WTC11 (cell line): ENCODE measurements around the gene LPGAT1. TPM values are rescaled to one million over a fixed set of nuclear protein-coding genes. Genes with fewer than 3 reads are reported as not detected.

Experiments
- ATAC-seq: fragments of 200-7000 bp; cut with Tn5 transposase; 2 replicates; pipeline ENCODE4 v1.10.0; 2021; ENCODE audit warnings: mild to moderate bottlenecking, moderate library complexity
- CTCF ChIA-PET: fragments of 300-600 bp; sonication (Branson Sonifier 250); formaldehyde crosslinking; loops from one replicate; lab custom pipeline; 2021; ENCODE audit warnings: antibody characterized with exemption; lab: Charles Lee
- POLR2A ChIA-PET: fragments of 350-600 bp; sonication (Branson Sonifier 250); formaldehyde crosslinking; loops from one replicate; lab custom pipeline; 2021; ENCODE audit warnings: antibody characterized with exemption; lab: Charles Lee
- DNase-seq: peaks from one replicate; pipeline ENCODE4 v3.0.0; 2021; ENCODE audit warnings: low spot score
- H3K27ac Mint-ChIP-seq: 2 replicates; pipeline ENCODE4 v1.8.0; 2021; ENCODE audit warnings: mixed read lengths
- H3K27me3 Mint-ChIP-seq: 2 replicates; pipeline ENCODE4 v1.8.0; 2021; ENCODE audit warnings: low read depth, mild to moderate bottlenecking, moderate library complexity, mixed read lengths
- H3K36me3 Mint-ChIP-seq: 2 replicates; pipeline ENCODE4 v1.8.0; 2021; ENCODE audit warnings: mixed read lengths
- H3K4me1 Mint-ChIP-seq: 2 replicates; pipeline ENCODE4 v1.8.0; 2022; ENCODE audit warnings: mixed read lengths
- H3K4me3 Mint-ChIP-seq: 2 replicates; pipeline ENCODE4 v1.8.0; 2021; ENCODE audit warnings: mild to moderate bottlenecking, moderate library complexity, mixed read lengths
- H3K9me3 Mint-ChIP-seq: 2 replicates; pipeline ENCODE4 v1.8.0; 2021; ENCODE audit warnings: mixed read lengths
- AFF4 ChIP-seq: sonication (generic); formaldehyde crosslinking; IDR thresholded peaks from 2 replicates; pipeline ENCODE4 v1.8.1; 2023; ENCODE audit warnings: mild to moderate bottlenecking, missing genetic modification reagents, borderline replicate concordance
- ATF3 ChIP-seq: sonication (generic); formaldehyde crosslinking; conservative IDR thresholded peaks from 2 replicates; pipeline ENCODE4 v1.8.1; 2022; ENCODE audit warnings: mild to moderate bottlenecking, missing genetic modification reagents
- CDX4 ChIP-seq: fragments of 250-450 bp; sonication (Bioruptor Pico); IDR thresholded peaks from 2 replicates; pipeline ENCODE4 v1.9.0; 2021; ENCODE audit warnings: moderate library complexity, mild to moderate bottlenecking, inconsistent platforms, borderline replicate concordance
- ELF4 ChIP-seq: sonication (generic); formaldehyde crosslinking; IDR thresholded peaks from 2 replicates; pipeline ENCODE4 v1.8.1; 2022; ENCODE audit warnings: low read depth, mild to moderate bottlenecking, moderate library complexity, missing genetic modification reagents
- FOXJ3 ChIP-seq: sonication (generic); formaldehyde crosslinking; IDR thresholded peaks from 2 replicates; pipeline ENCODE4 v1.9.0; 2021; ENCODE audit warnings: missing genetic modification reagents, mild to moderate bottlenecking, borderline replicate concordance
- FOXP1 ChIP-seq: sonication (generic); formaldehyde crosslinking; IDR thresholded peaks from 2 replicates; pipeline ENCODE4 v1.8.0; 2022; ENCODE audit warnings: missing genetic modification reagents, mild to moderate bottlenecking, moderate library complexity, borderline replicate concordance
- GABPB1 ChIP-seq: sonication (generic); formaldehyde crosslinking; IDR thresholded peaks from 2 replicates; pipeline ENCODE4 v1.8.1; 2023; ENCODE audit warnings: mild to moderate bottlenecking, missing genetic modification reagents
- MYBL2 ChIP-seq: sonication (generic); formaldehyde crosslinking; IDR thresholded peaks from 2 replicates; pipeline ENCODE4 v1.8.1; 2023; ENCODE audit warnings: mild to moderate bottlenecking, moderate library complexity, missing genetic modification reagents
- TCF7 ChIP-seq: sonication (generic); formaldehyde crosslinking; IDR thresholded peaks from 2 replicates; pipeline ENCODE4 v1.8.0; 2022; ENCODE audit warnings: mild to moderate bottlenecking, low read depth, missing genetic modification reagents, moderate library complexity
- ZMAT4 ChIP-seq: fragments of 250-450 bp; sonication (Bioruptor Pico); IDR thresholded peaks from 2 replicates; pipeline ENCODE4 v1.9.0; 2021; ENCODE audit warnings: mild to moderate bottlenecking
- ZNF121 ChIP-seq: sonication (generic); formaldehyde crosslinking; IDR thresholded peaks from 2 replicates; pipeline ENCODE4 v1.8.0; 2023; ENCODE audit warnings: missing genetic modification reagents
- ZNF263 ChIP-seq: sonication (generic); formaldehyde crosslinking; IDR thresholded peaks from 2 replicates; pipeline ENCODE4 v1.8.1; 2022; ENCODE audit warnings: low read depth, mild to moderate bottlenecking, moderate library complexity, missing genetic modification reagents
- ZNF396 ChIP-seq: fragments of 250-450 bp; sonication (Bioruptor Pico); IDR thresholded peaks from 2 replicates; pipeline ENCODE4 v1.8.0; 2021; ENCODE audit warnings: mild to moderate bottlenecking, moderate library complexity, borderline replicate concordance
- ZNF416 ChIP-seq: fragments of 250-450 bp; sonication (Bioruptor Pico); IDR thresholded peaks from 2 replicates; pipeline ENCODE4 v1.9.0; 2021; ENCODE audit warnings: mild to moderate bottlenecking, inconsistent platforms
- ZNF671 ChIP-seq: fragments of 250-450 bp; sonication (Bioruptor Pico); IDR thresholded peaks from 2 replicates; pipeline ENCODE4 v1.8.0; 2021; ENCODE audit warnings: mild to moderate bottlenecking
- ZSCAN18 ChIP-seq: fragments of 250-450 bp; sonication (Bioruptor Pico); IDR thresholded peaks from 2 replicates; pipeline ENCODE4 v2.1.2; 2022; ENCODE audit warnings: mild to moderate bottlenecking, moderate library complexity
- total RNA-seq: library from RNA; stranded (reverse); gene quantifications from 3 replicates; pipeline ENCODE4 v1.2.3, GENCODE V29; 2021
- TF ChIP-seq, protein P1 (sequence below): fragments of 250-450 bp; sonication (Bioruptor Pico); IDR thresholded peaks from 2 replicates; pipeline ENCODE4 v1.9.0; 2021; ENCODE audit warnings: mild to moderate bottlenecking, borderline replicate concordance

Gene LPGAT1
- total RNA-seq, 1 experiment from 2014 or later, result 15.1 TPM

DNA sequence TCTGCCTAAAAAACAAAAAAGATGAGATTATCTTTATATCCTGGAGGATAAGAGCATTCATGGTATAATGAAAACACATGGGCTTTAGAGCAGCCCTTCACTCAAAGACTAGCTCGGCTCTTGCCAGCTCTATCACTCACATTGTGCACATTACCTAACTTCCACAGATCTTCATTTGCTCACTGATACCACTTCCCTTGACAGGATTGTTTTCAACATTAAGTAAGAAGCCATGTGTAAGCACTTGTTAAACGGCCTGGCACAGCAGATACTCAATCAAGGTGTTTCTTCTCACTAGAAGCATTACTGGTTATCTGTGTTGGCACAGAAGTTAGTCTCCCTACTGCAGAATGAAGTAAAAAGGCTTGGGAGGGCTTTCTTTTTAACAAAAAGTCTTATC, 18.7 kb downstream of the LPGAT1 start:
- no peak for TF ChIP-seq ZNF396
- no peak for TF ChIP-seq FOXJ3 (CRISPR knock-in tag)
- TF ChIP-seq TCF7 (CRISPR knock-in tag), result no peak
- TF ChIP-seq AFF4 (CRISPR knock-in tag), result no peak
- TF ChIP-seq MYBL2, result no peak
- no peak for TF ChIP-seq ZMAT4 (CRISPR knock-in tag)
- TF ChIP-seq ZNF263 (CRISPR knock-in tag), result no peak
- TF ChIP-seq GABPB1, result no peak
- TF ChIP-seq ZNF671 (CRISPR knock-in tag), result no peak
- TF ChIP-seq ZNF416, result no peak
- no peak for TF ChIP-seq FOXP1 (CRISPR knock-in tag)
- TF ChIP-seq ELF4 (CRISPR knock-in tag), result no peak
- TF ChIP-seq, protein P1, sequence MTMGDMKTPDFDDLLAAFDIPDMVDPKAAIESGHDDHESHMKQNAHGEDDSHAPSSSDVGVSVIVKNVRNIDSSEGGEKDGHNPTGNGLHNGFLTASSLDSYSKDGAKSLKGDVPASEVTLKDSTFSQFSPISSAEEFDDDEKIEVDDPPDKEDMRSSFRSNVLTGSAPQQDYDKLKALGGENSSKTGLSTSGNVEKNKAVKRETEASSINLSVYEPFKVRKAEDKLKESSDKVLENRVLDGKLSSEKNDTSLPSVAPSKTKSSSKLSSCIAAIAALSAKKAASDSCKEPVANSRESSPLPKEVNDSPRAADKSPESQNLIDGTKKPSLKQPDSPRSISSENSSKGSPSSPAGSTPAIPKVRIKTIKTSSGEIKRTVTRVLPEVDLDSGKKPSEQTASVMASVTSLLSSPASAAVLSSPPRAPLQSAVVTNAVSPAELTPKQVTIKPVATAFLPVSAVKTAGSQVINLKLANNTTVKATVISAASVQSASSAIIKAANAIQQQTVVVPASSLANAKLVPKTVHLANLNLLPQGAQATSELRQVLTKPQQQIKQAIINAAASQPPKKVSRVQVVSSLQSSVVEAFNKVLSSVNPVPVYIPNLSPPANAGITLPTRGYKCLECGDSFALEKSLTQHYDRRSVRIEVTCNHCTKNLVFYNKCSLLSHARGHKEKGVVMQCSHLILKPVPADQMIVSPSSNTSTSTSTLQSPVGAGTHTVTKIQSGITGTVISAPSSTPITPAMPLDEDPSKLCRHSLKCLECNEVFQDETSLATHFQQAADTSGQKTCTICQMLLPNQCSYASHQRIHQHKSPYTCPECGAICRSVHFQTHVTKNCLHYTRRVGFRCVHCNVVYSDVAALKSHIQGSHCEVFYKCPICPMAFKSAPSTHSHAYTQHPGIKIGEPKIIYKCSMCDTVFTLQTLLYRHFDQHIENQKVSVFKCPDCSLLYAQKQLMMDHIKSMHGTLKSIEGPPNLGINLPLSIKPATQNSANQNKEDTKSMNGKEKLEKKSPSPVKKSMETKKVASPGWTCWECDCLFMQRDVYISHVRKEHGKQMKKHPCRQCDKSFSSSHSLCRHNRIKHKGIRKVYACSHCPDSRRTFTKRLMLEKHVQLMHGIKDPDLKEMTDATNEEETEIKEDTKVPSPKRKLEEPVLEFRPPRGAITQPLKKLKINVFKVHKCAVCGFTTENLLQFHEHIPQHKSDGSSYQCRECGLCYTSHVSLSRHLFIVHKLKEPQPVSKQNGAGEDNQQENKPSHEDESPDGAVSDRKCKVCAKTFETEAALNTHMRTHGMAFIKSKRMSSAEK, result no peak
- TF ChIP-seq ZNF121 (CRISPR knock-in tag), result no peak
- ChIA-PET CTCF (no interaction called here), POLR2A (no interaction called here)
- DNase-seq, result no peak
- H3K9me3 Mint-ChIP-seq, result peaks cover 11% of the 10 kb centered on the region
- H3K4me3 Mint-ChIP-seq, result no peak overlapping the region
- no peaks in the 10 kb centered on the region for H3K4me1 Mint-ChIP-seq
- H3K27me3 Mint-ChIP-seq, result no peaks in the 10 kb centered on the region
- H3K27ac Mint-ChIP-seq, result no peak overlapping the region
- ATAC-seq, result no peak
- peaks cover 6% of the 10 kb centered on the region for H3K36me3 Mint-ChIP-seq

DNA sequence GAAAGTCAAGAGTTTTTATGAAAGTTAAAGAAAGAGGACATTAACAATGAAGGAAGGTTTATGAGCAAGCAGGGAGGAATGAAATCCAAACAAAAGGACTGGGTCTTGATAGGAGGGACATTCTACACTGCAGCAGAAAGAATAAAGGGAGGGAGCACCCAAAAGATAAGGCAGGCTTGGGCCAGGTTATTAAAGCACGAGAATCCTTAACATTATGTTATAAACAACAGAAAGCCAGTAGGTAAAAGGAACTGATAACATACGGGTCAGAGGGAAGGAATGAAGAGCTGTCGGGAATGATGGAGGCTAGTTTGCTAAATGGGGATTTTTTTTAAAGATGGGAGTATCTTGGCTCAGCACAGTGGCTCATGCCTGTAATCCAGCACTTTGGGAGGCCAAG, 19.4 kb downstream of the LPGAT1 start:
- H3K4me1 Mint-ChIP-seq, result no peaks in the 10 kb centered on the region
- ChIA-PET POLR2A (no interaction called here), CTCF (interaction anchor here (0.6 kb wide), 1 partner anchor 83 kb away, joined by 3 read pairs; no protein-coding TSS in a partner anchor)
- no peak overlapping the region for H3K27ac Mint-ChIP-seq
- H3K36me3 Mint-ChIP-seq, result peaks cover 6% of the 10 kb centered on the region
- H3K27me3 Mint-ChIP-seq, result no peaks in the 10 kb centered on the region
- ATAC-seq (no peak), DNase-seq (no peak)
- peaks cover 11% of the 10 kb centered on the region for H3K9me3 Mint-ChIP-seq
- no peak overlapping the region for H3K4me3 Mint-ChIP-seq
- TF ChIP-seq ATF3 (CRISPR knock-in tag) (no peak), CDX4 (CRISPR knock-in tag) (no peak), ZSCAN18 (CRISPR knock-in tag) (no peak)
